ENCODE results near the gene ZNF117.

- no peak for TF ChIP-seq MAX (IDR thresholded peaks at IDR 0.05)
- no peak for TF ChIP-seq TCF12 (IDR thresholded peaks at IDR 0.05; ENCODE audit: low read depth)
- no peak for TF ChIP-seq NFIC (IDR thresholded peaks at IDR 0.05)
- TF ChIP-seq REST (IDR thresholded peaks at IDR 0.05; ENCODE audit: low read depth) = no peak
- TF ChIP-seq EGR1 (IDR thresholded peaks at IDR 0.05) = no peak
- no peak for TF ChIP-seq FOXM1 (IDR thresholded peaks at IDR 0.05; ENCODE audit: borderline replicate concordance, low read depth)
- no peak for TF ChIP-seq CEBPB (IDR thresholded peaks at IDR 0.05)
- TF ChIP-seq EP300 (IDR thresholded peaks at IDR 0.05; ENCODE audit: borderline replicate concordance) = no peak
- no peak for TF ChIP-seq CREB1 (IDR thresholded peaks at IDR 0.05; ENCODE audit: low read depth)
- no peak for TF ChIP-seq YY1 (IDR thresholded peaks at IDR 0.05; ENCODE audit: low read depth)
- TF ChIP-seq TAF1 (IDR thresholded peaks at IDR 0.05; ENCODE audit: low read depth) = no peak
Measured at GRCh38 chr7:64990216-64990615, 620 bp downstream of the ZNF117 start.
